ENCODE data around the gene RGS19. TPM values are rescaled to one million over a fixed set of nuclear protein-coding genes. Genes with fewer than 3 reads are reported as not detected.

RGS19 gene
- polyA plus RNA-seq, 1 of the 3 experiments (the other 2 are of a cell fraction) = 20.5 TPM

DNA sequence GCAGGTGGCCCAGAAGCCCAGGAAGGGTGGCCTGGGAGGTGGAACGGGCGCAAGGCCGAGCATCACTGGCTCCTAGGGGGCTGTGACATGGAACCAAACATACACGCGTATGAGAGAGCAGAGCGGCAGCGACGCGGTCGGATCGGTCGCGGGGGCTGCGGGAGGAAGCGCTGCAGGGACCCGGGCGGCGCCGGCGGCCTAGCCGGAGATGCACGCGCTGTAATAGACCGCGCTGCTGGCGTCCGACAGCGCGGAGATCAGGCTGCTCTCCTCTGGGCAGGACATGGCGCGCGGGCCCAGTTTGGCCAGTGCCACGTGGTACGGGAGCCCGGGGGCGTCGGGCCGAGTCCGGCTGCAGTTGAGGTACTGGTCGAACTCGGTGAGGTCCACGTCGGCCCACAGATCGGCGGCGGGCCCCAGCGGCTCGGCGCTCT, 31.3 kb downstream of the RGS19 start (continued):
- no peak for TF ChIP-seq NFIC (IDR thresholded peaks at IDR 0.05; ENCODE audit: borderline replicate concordance)

DNA sequence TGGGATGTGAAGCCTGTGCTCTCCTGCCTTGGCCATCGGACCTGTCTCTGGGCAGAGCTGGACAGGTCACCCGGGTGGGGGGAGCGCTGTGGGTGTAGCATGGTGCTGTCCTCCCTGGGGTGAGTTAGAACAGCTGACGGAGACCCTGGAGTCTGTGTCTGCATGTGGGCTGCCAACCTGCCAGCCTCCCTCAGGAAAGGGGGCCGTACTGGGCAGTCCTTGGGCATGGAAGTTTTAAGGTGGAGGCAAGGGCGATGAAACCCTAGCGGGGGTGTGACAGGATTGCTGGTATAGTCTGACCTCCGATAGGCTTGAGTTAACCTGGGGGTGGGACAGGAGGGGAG, 32.3 kb downstream of the RGS19 start:
- Histone ChIP-seq H2AFZ (ENCODE audit: low read depth) (no peak overlapping the region), H3K9ac (no peak overlapping the region), H3K27ac (ENCODE audit: low read depth in 2 of 2, low read length in 1 of 2) (no peak overlapping the region), H3K4me1 (ENCODE audit: control insufficient read depth in 1 of 2, insufficient read depth in 2 of 2, low read depth in 1 of 2, low read length in 1 of 2) (peaks cover 0 to 3% of the 10 kb centered on the region in 2 experiments; a peak in 1 of 4 replicates), H3F3A (replicated peaks; ENCODE audit: insufficient read depth) (peaks cover 10% of the 10 kb centered on the region), H3K9me2 (no peaks in the 10 kb centered on the region), H3K79me2 (ENCODE audit: insufficient read depth) (no peaks in the 10 kb centered on the region), H3K4me3 (ENCODE audit: low read depth in 2 of 2, low read length in 1 of 2) (no peak overlapping the region), H4K20me1 (ENCODE audit: insufficient read depth) (no peaks in the 10 kb centered on the region), H3K36me3 (replicated peaks in 1 of 2; ENCODE audit: control insufficient read depth in 1 of 2, insufficient read depth in 2 of 2, low read length in 1 of 2) (no peaks in the 10 kb centered on the region), H3K4me2 (no peak overlapping the region), H3K27me3 (ENCODE audit: insufficient read depth) (peaks cover 32% of the 10 kb centered on the region), H3K9me3 (no peaks in the 10 kb centered on the region)
- CTCF ChIA-PET = interaction anchor here (1.1 to 1.5 kb wide), 3 partner anchors 9 to 73 kb away, joined by 3 to 9 read pairs (median 4); no protein-coding TSS in a partner anchor
- POLR2A ChIA-PET = no interaction called here
- TF ChIP-seq GABPA (IDR thresholded peaks at IDR 0.05; ENCODE audit: low read depth) (no peak), RCOR1 (IDR thresholded peaks at IDR 0.05; ENCODE audit: low read length) (no peak), POLR2AphosphoS5 (IDR thresholded peaks at IDR 0.05; ENCODE audit: low read depth, low read length) (no peak), ELF1 (IDR thresholded peaks at IDR 0.05) (no peak), EP300 (IDR thresholded peaks at IDR 0.05; ENCODE audit: borderline replicate concordance in 1 of 2, low read depth in 1 of 2, low read length in 1 of 2) (no peak), TAF1 (IDR thresholded peaks at IDR 0.05; ENCODE audit: borderline replicate concordance, low read depth, low read length) (no peak), NFIC (IDR thresholded peaks at IDR 0.05; ENCODE audit: borderline replicate concordance) (no peak), SMC3 (IDR thresholded peaks at IDR 0.05; ENCODE audit: low read depth, low read length) (no peak), RXRA (IDR thresholded peaks at IDR 0.05; ENCODE audit: borderline replicate concordance, low read depth) (no peak), FOXJ3 (CRISPR knock-in tag; IDR thresholded peaks at IDR 0.05) (no peak), EZH2phosphoT487 (IDR thresholded peaks at IDR 0.05; ENCODE audit: borderline replicate concordance, low read depth) (no peak), RAD21 (IDR thresholded peaks at IDR 0.05; ENCODE audit: low read length) (no peak)
- TF ChIP-seq, protein P1, sequence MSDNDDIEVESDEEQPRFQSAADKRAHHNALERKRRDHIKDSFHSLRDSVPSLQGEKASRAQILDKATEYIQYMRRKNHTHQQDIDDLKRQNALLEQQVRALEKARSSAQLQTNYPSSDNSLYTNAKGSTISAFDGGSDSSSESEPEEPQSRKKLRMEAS (IDR thresholded peaks at IDR 0.05; ENCODE audit: low read depth) = no peak
- TF ChIP-seq, protein P2, sequence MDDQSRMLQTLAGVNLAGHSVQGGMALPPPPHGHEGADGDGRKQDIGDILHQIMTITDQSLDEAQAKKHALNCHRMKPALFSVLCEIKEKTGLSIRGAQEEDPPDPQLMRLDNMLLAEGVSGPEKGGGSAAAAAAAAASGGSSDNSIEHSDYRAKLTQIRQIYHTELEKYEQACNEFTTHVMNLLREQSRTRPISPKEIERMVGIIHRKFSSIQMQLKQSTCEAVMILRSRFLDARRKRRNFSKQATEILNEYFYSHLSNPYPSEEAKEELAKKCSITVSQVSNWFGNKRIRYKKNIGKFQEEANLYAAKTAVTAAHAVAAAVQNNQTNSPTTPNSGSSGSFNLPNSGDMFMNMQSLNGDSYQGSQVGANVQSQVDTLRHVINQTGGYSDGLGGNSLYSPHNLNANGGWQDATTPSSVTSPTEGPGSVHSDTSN (IDR thresholded peaks at IDR 0.05) = no peak
- TF ChIP-seq, protein P3, sequence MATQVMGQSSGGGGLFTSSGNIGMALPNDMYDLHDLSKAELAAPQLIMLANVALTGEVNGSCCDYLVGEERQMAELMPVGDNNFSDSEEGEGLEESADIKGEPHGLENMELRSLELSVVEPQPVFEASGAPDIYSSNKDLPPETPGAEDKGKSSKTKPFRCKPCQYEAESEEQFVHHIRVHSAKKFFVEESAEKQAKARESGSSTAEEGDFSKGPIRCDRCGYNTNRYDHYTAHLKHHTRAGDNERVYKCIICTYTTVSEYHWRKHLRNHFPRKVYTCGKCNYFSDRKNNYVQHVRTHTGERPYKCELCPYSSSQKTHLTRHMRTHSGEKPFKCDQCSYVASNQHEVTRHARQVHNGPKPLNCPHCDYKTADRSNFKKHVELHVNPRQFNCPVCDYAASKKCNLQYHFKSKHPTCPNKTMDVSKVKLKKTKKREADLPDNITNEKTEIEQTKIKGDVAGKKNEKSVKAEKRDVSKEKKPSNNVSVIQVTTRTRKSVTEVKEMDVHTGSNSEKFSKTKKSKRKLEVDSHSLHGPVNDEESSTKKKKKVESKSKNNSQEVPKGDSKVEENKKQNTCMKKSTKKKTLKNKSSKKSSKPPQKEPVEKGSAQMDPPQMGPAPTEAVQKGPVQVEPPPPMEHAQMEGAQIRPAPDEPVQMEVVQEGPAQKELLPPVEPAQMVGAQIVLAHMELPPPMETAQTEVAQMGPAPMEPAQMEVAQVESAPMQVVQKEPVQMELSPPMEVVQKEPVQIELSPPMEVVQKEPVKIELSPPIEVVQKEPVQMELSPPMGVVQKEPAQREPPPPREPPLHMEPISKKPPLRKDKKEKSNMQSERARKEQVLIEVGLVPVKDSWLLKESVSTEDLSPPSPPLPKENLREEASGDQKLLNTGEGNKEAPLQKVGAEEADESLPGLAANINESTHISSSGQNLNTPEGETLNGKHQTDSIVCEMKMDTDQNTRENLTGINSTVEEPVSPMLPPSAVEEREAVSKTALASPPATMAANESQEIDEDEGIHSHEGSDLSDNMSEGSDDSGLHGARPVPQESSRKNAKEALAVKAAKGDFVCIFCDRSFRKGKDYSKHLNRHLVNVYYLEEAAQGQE (IDR thresholded peaks at IDR 0.05; ENCODE audit: low read depth, low read length) = no peak
- no peak for DNase-seq
- WGBS (ENCODE audit: low lambda C conversion rate) = 52% methylated on average over 2 of the region's 8 CpGs

Measured in SK-N-SH (cell line).